ENCODE results near the gene PRICKLE1. TPM values are rescaled to one million over a fixed set of nuclear protein-coding genes. Genes with fewer than 3 reads are reported as not detected.
"Not testable (repeated sequence)": the region's sequence is repeated elsewhere in the genome, so short reads cannot be mapped to it uniquely, and the experiment has no call there.

Gene PRICKLE1
- total RNA-seq, 2 experiments from 2014 or later: 0.14 to 0.18 TPM

GRCh38 chr12:42546709-42547108 lies 42.8 kb downstream of the PRICKLE1 start:
- no peak overlapping the region for H3K27ac Mint-ChIP-seq
- no peak for DNase-seq
- no peaks in the 10 kb centered on the region for H3K4me1 Mint-ChIP-seq
- H3K36me3 Mint-ChIP-seq: no peaks in the 10 kb centered on the region
- H3K27me3 Mint-ChIP-seq: peaks cover 19% of the 10 kb centered on the region
- no peak overlapping the region for H3K4me3 Mint-ChIP-seq
- no peaks in the 10 kb centered on the region for H3K9me3 Mint-ChIP-seq

GRCh38 chr12:42541965-42542364 lies 47.6 kb downstream of the PRICKLE1 start:
- Mint-ChIP-seq H3K9me3 (no peaks in the 10 kb centered on the region), H3K4me3 (no peak overlapping the region), H3K36me3 (no peaks in the 10 kb centered on the region), H3K27me3 (peaks cover 9% of the 10 kb centered on the region), H3K27ac (no peak overlapping the region), H3K4me1 (no peaks in the 10 kb centered on the region)
- DNase-seq: no peak

- peaks cover 13% of the 10 kb centered on the region for H3K27me3 Mint-ChIP-seq
- H3K27ac Mint-ChIP-seq, H3K9me3 Mint-ChIP-seq, H3K4me3 Mint-ChIP-seq, H3K36me3 Mint-ChIP-seq, DNase-seq, H3K4me1 Mint-ChIP-seq: not testable (repeated sequence)
These were observed 48.2 kb downstream of the PRICKLE1 start for GRCh38 chr12:42541308-42541707.

GRCh38 chr12:42539696-42540095 lies 49.9 kb downstream of the PRICKLE1 start:
- no peak for DNase-seq
- Mint-ChIP-seq H3K27me3 (peaks cover 13% of the 10 kb centered on the region), H3K27ac (no peak overlapping the region), H3K9me3 (no peaks in the 10 kb centered on the region), H3K4me1 (no peaks in the 10 kb centered on the region), H3K36me3 (no peaks in the 10 kb centered on the region), H3K4me3 (no peak overlapping the region)

- no peak for DNase-seq
- Mint-ChIP-seq H3K27me3 (peaks cover 13% of the 10 kb centered on the region), H3K4me3 (no peak overlapping the region), H3K27ac (no peak overlapping the region), H3K36me3 (no peaks in the 10 kb centered on the region), H3K4me1 (no peaks in the 10 kb centered on the region), H3K9me3 (no peaks in the 10 kb centered on the region)
These were observed 51.3 kb downstream of the PRICKLE1 start for GRCh38 chr12:42538203-42538602.

GRCh38 chr12:42534184-42534838 lies 55.2 kb downstream of the PRICKLE1 start:
- no peaks in the 10 kb centered on the region for H3K4me1 Mint-ChIP-seq
- no peak overlapping the region for H3K27ac Mint-ChIP-seq
- H3K27me3 Mint-ChIP-seq: peaks cover 8% of the 10 kb centered on the region
- H3K4me3 Mint-ChIP-seq: no peak overlapping the region
- H3K9me3 Mint-ChIP-seq: no peaks in the 10 kb centered on the region
- no peaks in the 10 kb centered on the region for H3K36me3 Mint-ChIP-seq
- no peak for DNase-seq

- no peaks in the 10 kb centered on the region for H3K4me1 Mint-ChIP-seq
These were observed 59.3 kb downstream of the PRICKLE1 start for GRCh38 chr12:42530284-42530683.

GRCh38 chr12:42525444-42525843 lies 64.1 kb downstream of the PRICKLE1 start:
- H3K9me3 Mint-ChIP-seq: no peaks in the 10 kb centered on the region
- no peak overlapping the region for H3K4me3 Mint-ChIP-seq
- H3K27me3 Mint-ChIP-seq: peaks cover 5% of the 10 kb centered on the region
- H3K27ac Mint-ChIP-seq: no peak overlapping the region
- no peak for DNase-seq
- H3K36me3 Mint-ChIP-seq: no peaks in the 10 kb centered on the region
- no peaks in the 10 kb centered on the region for H3K4me1 Mint-ChIP-seq

More at GRCh38 chr12:42530284-42530683, 59.3 kb downstream of the PRICKLE1 start:
- Mint-ChIP-seq H3K9me3 (no peaks in the 10 kb centered on the region), H3K27ac (no peak overlapping the region), H3K27me3 (peaks cover 9% of the 10 kb centered on the region), H3K4me3 (no peak overlapping the region), H3K36me3 (no peaks in the 10 kb centered on the region)
- DNase-seq: no peak

- H3K9me3 Mint-ChIP-seq: no peaks in the 10 kb centered on the region
- H3K4me3 Mint-ChIP-seq: no peak overlapping the region
- no peaks in the 10 kb centered on the region for H3K36me3 Mint-ChIP-seq
- no peak for DNase-seq
- H3K4me1 Mint-ChIP-seq: no peaks in the 10 kb centered on the region
- no peak overlapping the region for H3K27ac Mint-ChIP-seq
- peaks cover 5% of the 10 kb centered on the region for H3K27me3 Mint-ChIP-seq
These were observed 64.8 kb downstream of the PRICKLE1 start for GRCh38 chr12:42524716-42525115.

GRCh38 chr12:42516573-42516972 lies 73.0 kb downstream of the PRICKLE1 start:
- Mint-ChIP-seq H3K9me3 (peaks cover 6% of the 10 kb centered on the region), H3K4me3 (no peak overlapping the region), H3K4me1 (no peaks in the 10 kb centered on the region), H3K36me3 (no peaks in the 10 kb centered on the region), H3K27me3 (peaks cover 9% of the 10 kb centered on the region), H3K27ac (no peak overlapping the region)
- no peak for DNase-seq

GRCh38 chr12:42511656-42512055 lies 77.9 kb downstream of the PRICKLE1 start:
- no peak for DNase-seq
- Mint-ChIP-seq H3K36me3 (no peaks in the 10 kb centered on the region), H3K27me3 (peaks cover 12% of the 10 kb centered on the region), H3K27ac (no peak overlapping the region), H3K4me1 (no peaks in the 10 kb centered on the region), H3K4me3 (no peak overlapping the region), H3K9me3 (peaks cover 2% of the 10 kb centered on the region)

- Mint-ChIP-seq H3K4me1 (no peaks in the 10 kb centered on the region), H3K4me3 (no peak overlapping the region), H3K36me3 (no peaks in the 10 kb centered on the region), H3K27me3 (peaks cover 6% of the 10 kb centered on the region), H3K27ac (no peak overlapping the region), H3K9me3 (no peaks in the 10 kb centered on the region)
- DNase-seq: no peak
These were observed 78.7 kb downstream of the PRICKLE1 start for GRCh38 chr12:42510823-42511222.

- Mint-ChIP-seq H3K4me1 (no peaks in the 10 kb centered on the region), H3K27me3 (peaks cover 6% of the 10 kb centered on the region), H3K4me3 (no peak overlapping the region), H3K27ac (no peak overlapping the region), H3K36me3 (no peaks in the 10 kb centered on the region), H3K9me3 (no peaks in the 10 kb centered on the region)
- no peak for DNase-seq
These were observed 80.6 kb downstream of the PRICKLE1 start for GRCh38 chr12:42508913-42509460.

- DNase-seq: no peak
- Mint-ChIP-seq H3K4me1 (no peaks in the 10 kb centered on the region), H3K27ac (no peak overlapping the region), H3K4me3 (no peak overlapping the region), H3K9me3 (no peaks in the 10 kb centered on the region), H3K36me3 (no peaks in the 10 kb centered on the region), H3K27me3 (peaks cover 6% of the 10 kb centered on the region)
These were observed 82.0 kb downstream of the PRICKLE1 start for GRCh38 chr12:42507565-42507964.

GRCh38 chr12:42507081-42507480 lies 82.5 kb downstream of the PRICKLE1 start:
- DNase-seq: no peak
- Mint-ChIP-seq H3K27me3 (peaks cover 6% of the 10 kb centered on the region), H3K27ac (no peak overlapping the region), H3K36me3 (no peaks in the 10 kb centered on the region), H3K9me3 (no peaks in the 10 kb centered on the region), H3K4me1 (no peaks in the 10 kb centered on the region), H3K4me3 (no peak overlapping the region)

- H3K27me3 Mint-ChIP-seq: peaks cover 5% of the 10 kb centered on the region
These were observed 85.5 kb downstream of the PRICKLE1 start for GRCh38 chr12:42504049-42504448.

More at GRCh38 chr12:42504049-42504448, 85.5 kb downstream of the PRICKLE1 start:
- no peaks in the 10 kb centered on the region for H3K9me3 Mint-ChIP-seq
- no peak for DNase-seq
- no peaks in the 10 kb centered on the region for H3K36me3 Mint-ChIP-seq
- no peaks in the 10 kb centered on the region for H3K4me1 Mint-ChIP-seq
- no peak overlapping the region for H3K4me3 Mint-ChIP-seq
- no peak overlapping the region for H3K27ac Mint-ChIP-seq

Measured in activated naive CD8-positive, alpha-beta T cell treated with anti-CD3 and anti-CD28 coated beads for 36 hours (primary cell).